Measurements from ENCODE around the gene TSPAN9. TPM values are rescaled to one million over a fixed set of nuclear protein-coding genes. Genes with fewer than 3 reads are reported as not detected.

The TSPAN9 gene
- total and polyA plus RNA-seq, 10 of the 15 experiments (the other 5 are each of a cell fraction or from before 2014, with no cell fraction given): 0.03 to 1.0 (median 0.12) TPM; not detected in 5

- ChIA-PET POLR2A (no interaction called here), CTCF (no interaction called here), SMC1A (ENCODE audit: uncharacterized antibody, unreplicated experiment) (no interaction called here), RAD21 (ENCODE audit: unreplicated experiment) (no interaction called here)
- Histone ChIP-seq H2AFZ (ENCODE audit: control insufficient read depth, low read depth, low read length) (no peak overlapping the region), H3K9ac (ENCODE audit: control insufficient read depth, insufficient read depth, low read length) (no peak overlapping the region), H3K36me3 (ENCODE audit: control insufficient read depth in 2 of 2, insufficient read depth in 2 of 2, low read length in 1 of 2) (no peaks in the 10 kb centered on the region), H3K4me3 (no peak overlapping the region), H3K4me1 (ENCODE audit: control insufficient read depth, insufficient read depth, low read length) (no peaks in the 10 kb centered on the region), H3K9me3 (replicated peaks; ENCODE audit: control insufficient read depth, insufficient read depth, low read length) (no peaks in the 10 kb centered on the region), H3K27me3 (replicated peaks in 1 of 2; ENCODE audit: control insufficient read depth in 2 of 2, insufficient read depth in 2 of 2, low read length in 1 of 2) (peaks cover 0 to 7% of the 10 kb centered on the region in 2 experiments; a peak in 1 of 4 replicates), H4K20me1 (ENCODE audit: control insufficient read depth, insufficient read depth) (no peaks in the 10 kb centered on the region), H3K79me2 (ENCODE audit: control insufficient read depth, insufficient read depth, low read length) (no peaks in the 10 kb centered on the region), H3K4me2 (ENCODE audit: control insufficient read depth, insufficient read depth) (no peak overlapping the region), H3K27ac (ENCODE audit: control insufficient read depth, insufficient read depth) (no peak overlapping the region)
- intact Hi-C loops (cut with micrococcal nuclease; ENCODE audit: unreplicated experiment): no loop called here
- DNase-seq (ENCODE audit: low read depth, low spot score) (no peak), FAIRE-seq (no peak), ATAC-seq (no peak)
- in situ Hi-C loops (cut with MboI): no loop called here
- 55% methylated on average over 41 of the region's 42 CpGs for WGBS (ENCODE audit: insufficient coverage, insufficient replicate concordance, low lambda C conversion rate, missing lambda C conversion rate)
- no TSS peak for BruUV-seq (replicated peaks)
- no peak for TF ChIP-seq E4F1 (IDR thresholded peaks at IDR 0.05; ENCODE audit: borderline replicate concordance, partially characterized antibody)
- TF ChIP-seq SMC3 (IDR thresholded peaks at IDR 0.05; ENCODE audit: borderline replicate concordance, low read length): no peak
- no peak for TF ChIP-seq RCOR1 (conservative IDR thresholded peaks at IDR 0.05; ENCODE audit: low read depth, low read length)
- TF ChIP-seq EED (IDR thresholded peaks at IDR 0.05; ENCODE audit: low read depth): no peak
- no peak for TF ChIP-seq PAX8 (IDR thresholded peaks at IDR 0.05)
- TF ChIP-seq TBL1XR1 (IDR thresholded peaks at IDR 0.05; ENCODE audit: low read depth, low read length): no peak
- no peak for TF ChIP-seq TAF1 (IDR thresholded peaks at IDR 0.05; ENCODE audit: borderline replicate concordance, low read depth, low read length)
- no peak for TF ChIP-seq STAT3 (IDR thresholded peaks at IDR 0.05; ENCODE audit: low read depth, low read length)
- no peak for TF ChIP-seq SREBF2 (IDR thresholded peaks at IDR 0.05; ENCODE audit: low read length)
- TF ChIP-seq ATF2 (IDR thresholded peaks at IDR 0.05; ENCODE audit: low read length): no peak
- no peak for TF ChIP-seq PKNOX1 (IDR thresholded peaks at IDR 0.05)
- no peak for TF ChIP-seq ZNF207 (IDR thresholded peaks at IDR 0.05; ENCODE audit: borderline replicate concordance)
- no peak for TF ChIP-seq HSF1 (IDR thresholded peaks at IDR 0.05; ENCODE audit: low read depth, low read length)
- no peak for TF ChIP-seq ZZZ3 (IDR thresholded peaks at IDR 0.05; ENCODE audit: control insufficient read depth, insufficient read length, low read depth)
- no peak for TF ChIP-seq IRF5 (IDR thresholded peaks at IDR 0.05; ENCODE audit: borderline replicate concordance)
Observed at GRCh38 chr12:3172124-3173007, 95.2 kb downstream of the TSPAN9 start.
